Liver (tissue), 9 donors: ENCODE results near the gene HOXB2. TPM values are rescaled to one million over a fixed set of nuclear protein-coding genes. Genes with fewer than 3 reads are reported as not detected.

ENCODE experiments used
- DNase-seq: peaks from one replicate; pipeline ENCODE4 v3.0.0-alpha.2; 2017; ENCODE audit warnings: low spot score
- H3K27ac ChIP-seq, 2 donors: one replicate each; pipeline ENCODE4 v1.7.0; 2013; ENCODE audit warnings: inconsistent platforms in 2 of 2, low read length in 2 of 2, control low read depth in 1 of 2, low read depth in 1 of 2, mild to moderate bottlenecking in 1 of 2
- H3K27me3 ChIP-seq, 4 donors: one replicate each; pipeline versions ENCODE4 v1.6.1 to v1.7.0; 2013; ENCODE audit warnings: low read length in 3 of 4, inconsistent platforms in 1 of 4, mild to moderate bottlenecking in 1 of 4, moderate library complexity in 1 of 4; ENCODE audit not compliant: control insufficient read depth in 4 of 4, insufficient read depth in 4 of 4
- H3K36me3 ChIP-seq, 4 donors: one replicate each; pipeline versions ENCODE4 v1.6.1 to v1.7.0; 2013; ENCODE audit warnings: low read length in 3 of 4, mild to moderate bottlenecking in 3 of 4, low read depth in 1 of 4, moderate library complexity in 1 of 4; ENCODE audit not compliant: control insufficient read depth in 4 of 4, insufficient read depth in 3 of 4
- H3K4me1 ChIP-seq, 4 donors: one replicate each; pipeline versions ENCODE4 v1.6.1 to v1.7.0; 2013; ENCODE audit warnings: low read length in 3 of 4, mild to moderate bottlenecking in 3 of 4, moderate library complexity in 1 of 4; ENCODE audit not compliant: control insufficient read depth in 4 of 4, insufficient read depth in 4 of 4
- H3K4me3 ChIP-seq, 3 donors: one replicate each; pipeline versions ENCODE4 v1.6.1 to v1.7.0; 2013; ENCODE audit warnings: low read length in 3 of 3, control low read depth in 1 of 3, low read depth in 1 of 3, mild to moderate bottlenecking in 1 of 3
- H3K9ac ChIP-seq, 2 donors: one replicate each; pipeline ENCODE4 v1.7.0; 2013; ENCODE audit warnings: low read length in 2 of 2, mild to moderate bottlenecking in 2 of 2, moderate library complexity in 2 of 2, control low read depth in 1 of 2, low read depth in 1 of 2
- H3K9me3 ChIP-seq, 4 donors: one replicate each; pipeline versions ENCODE4 v1.6.1 to v1.7.0; 2013; ENCODE audit warnings: low read length in 3 of 4; ENCODE audit not compliant: control insufficient read depth in 4 of 4
- ATF3 ChIP-seq: IDR thresholded peaks from 2 replicates; pipeline ENCODE4 v1.6.1; 2016; ENCODE audit warnings: antibody characterized with exemption
- CTCF ChIP-seq: fragments of 150-350 bp; IDR thresholded peaks from 2 replicates; pipeline ENCODE4 v1.5.1; 2017; ENCODE audit warnings: improper control_type of control experiment, low read depth, low read length; ENCODE audit not compliant: missing input control
- EGR1 ChIP-seq, 2 donors: IDR thresholded peaks; 2 replicates each; pipeline ENCODE4 v1.6.1; 2016 to 2018; ENCODE audit warnings: antibody characterized with exemption in 2 of 2, low read depth in 2 of 2
- FOXA1 ChIP-seq: IDR thresholded peaks from 2 replicates; pipeline ENCODE4 v1.6.1; 2016; ENCODE audit warnings: antibody characterized with exemption
- FOXA2 ChIP-seq: IDR thresholded peaks from 2 replicates; pipeline ENCODE4 v1.6.1; 2016; ENCODE audit warnings: antibody characterized with exemption
- GABPA ChIP-seq, 2 donors: IDR thresholded peaks in 1 of 2; conservative IDR thresholded peaks in 1 of 2; 2 replicates each; pipeline ENCODE4 v1.6.1; 2016; ENCODE audit warnings: antibody characterized with exemption in 2 of 2, mild to moderate bottlenecking in 1 of 2, moderate library complexity in 1 of 2
- HNF4A ChIP-seq, 2 donors: conservative IDR thresholded peaks; 2 replicates each; pipeline ENCODE4 v1.6.1; 2016; ENCODE audit warnings: antibody characterized with exemption in 2 of 2, mild to moderate bottlenecking in 2 of 2
- HNF4G ChIP-seq: IDR thresholded peaks from 2 replicates; pipeline ENCODE4 v1.6.1; 2016; ENCODE audit warnings: antibody characterized with exemption
- JUND ChIP-seq, 2 donors: IDR thresholded peaks; 2 replicates each; pipeline ENCODE4 v1.6.1; 2016; ENCODE audit warnings: antibody characterized with exemption in 2 of 2
- NR2F2 ChIP-seq: IDR thresholded peaks from 2 replicates; pipeline ENCODE4 v1.6.1; 2016; ENCODE audit warnings: antibody characterized with exemption
- RAD21 ChIP-seq, 2 donors: IDR thresholded peaks; 2 replicates each; pipeline ENCODE4 v1.6.1; 2016; ENCODE audit warnings: antibody characterized with exemption in 2 of 2, mild to moderate bottlenecking in 2 of 2
- REST ChIP-seq: IDR thresholded peaks from 2 replicates; pipeline ENCODE4 v1.6.1; 2016; ENCODE audit warnings: antibody characterized with exemption, mild to moderate bottlenecking
- RXRA ChIP-seq, 2 donors: IDR thresholded peaks; 2 replicates each; pipeline ENCODE4 v1.6.1; 2017 to 2018; ENCODE audit warnings: antibody characterized with exemption in 2 of 2, mild to moderate bottlenecking in 1 of 2
- SP1 ChIP-seq: IDR thresholded peaks from 2 replicates; pipeline ENCODE4 v1.6.1; 2018; ENCODE audit warnings: antibody characterized with exemption, mild to moderate bottlenecking
- TAF1 ChIP-seq: conservative IDR thresholded peaks from 2 replicates; pipeline ENCODE4 v1.6.1; 2016; ENCODE audit warnings: antibody characterized with exemption, mild to moderate bottlenecking
- YY1 ChIP-seq: IDR thresholded peaks from 2 replicates; pipeline ENCODE4 v1.6.1; 2016; ENCODE audit warnings: antibody characterized with exemption, mild to moderate bottlenecking
- ZBTB33 ChIP-seq: IDR thresholded peaks from 2 replicates; pipeline ENCODE4 v1.6.1; 2016; ENCODE audit warnings: antibody characterized with exemption
- WGBS: extraction: QIAGEN DNeasy Blood & Tissue Kit; methylation state at CpG from one replicate; pipeline ENCODE4 v1.1.7; 2013; 5-methylcytosine and 5-hydroxymethylcytosine counted together
- polyA plus RNA-seq, 2 donors: library from polyadenylated mRNA; stranded (reverse) in 1 of 2; unstranded in 1 of 2; fragments of 200-250 nt in 1 of 2; fragments of >200 nt in 1 of 2; fragmentation: Nextera tagmentation in 1 of 2; extraction: Ambion mirVana in 1 of 2; gene quantifications; one replicate each; pipeline versions ENCODE4 v1.2.1 to v1.2.3, GENCODE V29; 2013 to 2015
- total RNA-seq, 2 donors: library from RNA; depleted of rRNA; stranded (reverse); fragments of >200 nt; gene quantifications; one replicate each; pipeline ENCODE4 v1.2.3, GENCODE V29; 2014
- TF ChIP-seq, protein P1 (sequence below): IDR thresholded peaks from 2 replicates; pipeline ENCODE4 v1.6.1; 2016; ENCODE audit warnings: antibody characterized with exemption
- donor health status: healthy.
- donor health status: healthy.
- donor health status: healthy.
- donor health status: healthy.
- donor health status: healthy.

Gene HOXB2
- total and polyA plus RNA-seq, 4 donors = 0.67 to 2.5 (median 1.8) TPM

DNA sequence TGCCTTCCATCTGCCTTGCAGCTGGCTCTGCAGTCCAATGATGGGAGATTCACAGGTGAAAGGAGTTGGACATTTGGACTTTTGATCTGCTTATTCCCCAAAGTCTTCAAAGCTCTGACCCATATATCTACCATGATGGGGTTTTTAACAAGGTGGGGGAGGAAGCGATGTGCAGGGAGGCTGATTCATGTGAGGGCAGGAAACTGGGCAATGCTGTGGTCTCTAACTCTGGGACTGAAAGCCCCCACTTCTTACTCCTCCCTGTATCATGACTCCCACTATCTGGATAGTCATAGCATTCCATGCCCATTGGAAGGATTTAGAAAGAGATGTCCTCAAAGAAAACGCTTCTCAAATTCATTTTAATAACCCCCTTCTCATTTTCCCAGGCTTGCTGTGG lies 30.4 kb downstream of the HOXB2 start (continued):
- TF ChIP-seq FOXA1 (no peak), JUND (IDR thresholded peaks at IDR 0.05) (no peak), CTCF (no peak)

DNA sequence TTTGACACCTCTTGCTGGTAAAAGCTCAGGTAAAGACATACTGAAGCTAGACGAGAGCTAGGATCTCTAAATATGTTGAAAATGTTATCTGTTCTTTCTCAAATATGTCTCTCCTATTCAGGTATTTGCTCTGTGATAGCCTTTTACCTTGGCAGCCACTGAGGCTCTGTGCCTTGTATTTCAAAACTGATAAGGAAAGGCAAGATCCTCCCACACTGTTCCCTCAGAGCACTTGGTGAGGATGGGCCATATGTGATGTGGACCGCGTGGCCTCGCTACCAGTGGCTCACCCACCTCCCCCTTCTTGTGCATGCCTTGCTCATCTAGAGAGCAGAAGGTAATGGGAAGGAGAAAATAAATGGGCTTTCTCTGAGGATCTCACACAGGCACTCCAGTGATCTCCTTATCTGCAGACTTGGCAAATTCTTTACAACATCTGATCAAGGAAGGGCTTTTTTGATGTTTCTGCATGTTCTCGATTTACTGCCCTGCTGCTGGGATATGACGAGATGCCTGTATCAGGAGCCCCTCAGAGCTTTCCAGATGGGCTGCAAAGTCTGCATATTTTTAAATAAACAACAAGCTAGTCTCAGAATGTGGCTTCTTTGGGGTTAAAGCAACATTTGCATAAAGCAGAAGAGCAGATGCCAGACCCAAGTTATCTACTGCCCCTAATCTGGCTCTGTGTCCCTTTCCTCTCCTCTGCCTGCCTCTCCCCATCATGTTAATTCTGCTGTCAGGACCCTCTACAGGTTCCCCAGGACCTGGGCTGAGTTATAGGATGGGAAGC lies 31.0 kb downstream of the HOXB2 start:
- WGBS = 35% methylated on average over 6 of the region's 6 CpGs
- H3K36me3 ChIP-seq = no peaks in the 10 kb centered on the region
- peaks cover 0 to 3% (median 0%) of the 10 kb centered on the region in 4 donors for H3K4me1 ChIP-seq
- no peak overlapping the region for H3K27ac ChIP-seq
- DNase-seq = no peak
- H3K9me3 ChIP-seq = no peaks in the 10 kb centered on the region
- TF ChIP-seq HNF4A (conservative IDR thresholded peaks at IDR 0.05) (no peak), TAF1 (no peak), RAD21 (IDR thresholded peaks at IDR 0.05) (no peak), REST (no peak), NR2F2 (no peak), SP1 (no peak), RXRA (IDR thresholded peaks at IDR 0.05) (no peak), ZBTB33 (no peak), JUND (IDR thresholded peaks at IDR 0.05) (no peak), ATF3 (no peak), EGR1 (IDR thresholded peaks at IDR 0.05; ENCODE audit: low read depth in 2 of 2) (no peak), FOXA1 (no peak), GABPA (IDR thresholded peaks at IDR 0.05 in 1 of 2, conservative IDR thresholded peaks at IDR 0.05 in 1 of 2) (no peak), HNF4G (no peak), YY1 (no peak), CTCF (no peak), FOXA2 (no peak)
- TF ChIP-seq, protein P1, sequence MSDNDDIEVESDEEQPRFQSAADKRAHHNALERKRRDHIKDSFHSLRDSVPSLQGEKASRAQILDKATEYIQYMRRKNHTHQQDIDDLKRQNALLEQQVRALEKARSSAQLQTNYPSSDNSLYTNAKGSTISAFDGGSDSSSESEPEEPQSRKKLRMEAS = no peak
- H3K27me3 ChIP-seq = peaks cover 0 to 6% (median 3%) of the 10 kb centered on the region in 4 donors
- H3K9ac ChIP-seq = no peak overlapping the region
- H3K4me3 ChIP-seq = no peak overlapping the region
